ENCODE data around the gene BARX1.
"Not testable (repeated sequence)": the region's sequence is repeated elsewhere in the genome, so short reads cannot be mapped to it uniquely, and the experiment has no call there.

The BARX1 gene, protein sequence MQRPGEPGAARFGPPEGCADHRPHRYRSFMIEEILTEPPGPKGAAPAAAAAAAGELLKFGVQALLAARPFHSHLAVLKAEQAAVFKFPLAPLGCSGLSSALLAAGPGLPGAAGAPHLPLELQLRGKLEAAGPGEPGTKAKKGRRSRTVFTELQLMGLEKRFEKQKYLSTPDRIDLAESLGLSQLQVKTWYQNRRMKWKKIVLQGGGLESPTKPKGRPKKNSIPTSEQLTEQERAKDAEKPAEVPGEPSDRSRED

DNA sequence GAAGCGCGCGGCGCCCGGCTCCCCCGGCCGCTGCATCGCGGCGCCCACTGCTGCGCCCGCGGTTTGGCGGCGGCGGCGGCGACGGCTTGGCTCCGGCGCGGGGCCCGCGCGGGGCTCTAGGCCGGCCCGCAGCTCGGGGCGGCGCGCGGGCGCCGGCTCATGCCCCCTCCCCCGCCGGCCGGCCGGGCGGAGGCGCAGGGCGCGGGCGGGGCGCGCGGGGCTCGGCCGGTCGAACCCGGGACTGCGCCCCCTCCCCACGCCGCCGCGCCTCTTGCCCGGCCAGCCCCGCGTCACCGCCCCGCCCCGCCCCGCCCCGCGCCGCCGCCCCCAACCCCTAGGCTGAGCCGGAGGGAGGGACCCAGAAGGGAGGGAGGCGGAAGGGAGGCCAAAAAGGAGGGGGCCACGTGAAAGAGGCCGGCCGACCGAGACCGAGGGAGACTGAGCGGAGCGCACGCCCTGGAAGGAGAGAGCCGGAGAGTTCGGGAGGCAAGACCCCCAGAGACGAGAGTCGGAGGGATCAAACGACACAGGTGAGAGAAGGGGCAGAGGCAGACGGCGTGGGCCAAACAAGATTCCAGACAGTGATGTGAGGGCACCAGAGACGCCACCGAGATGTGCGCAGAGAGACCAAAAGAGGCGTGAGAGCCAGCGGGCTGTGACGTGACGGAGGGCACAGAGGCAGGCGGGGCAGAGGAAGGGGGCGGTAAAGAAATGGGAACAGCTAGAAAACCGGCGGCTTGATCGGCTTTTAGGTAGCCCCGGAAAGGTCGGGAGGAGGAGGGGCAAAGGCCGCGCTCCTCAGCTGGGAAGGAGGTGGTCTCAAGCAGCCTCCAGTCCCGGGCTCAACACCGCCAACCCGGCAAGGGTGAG is at the start of gene BARX1:
TSS of gene BARX1 (minus strand) at position 245 of the 870 bp plus-strand sequence. CDS start at position 36, 209 bp downstream.
- no peak for DNase-seq (ENCODE audit: low read depth)

DNA sequence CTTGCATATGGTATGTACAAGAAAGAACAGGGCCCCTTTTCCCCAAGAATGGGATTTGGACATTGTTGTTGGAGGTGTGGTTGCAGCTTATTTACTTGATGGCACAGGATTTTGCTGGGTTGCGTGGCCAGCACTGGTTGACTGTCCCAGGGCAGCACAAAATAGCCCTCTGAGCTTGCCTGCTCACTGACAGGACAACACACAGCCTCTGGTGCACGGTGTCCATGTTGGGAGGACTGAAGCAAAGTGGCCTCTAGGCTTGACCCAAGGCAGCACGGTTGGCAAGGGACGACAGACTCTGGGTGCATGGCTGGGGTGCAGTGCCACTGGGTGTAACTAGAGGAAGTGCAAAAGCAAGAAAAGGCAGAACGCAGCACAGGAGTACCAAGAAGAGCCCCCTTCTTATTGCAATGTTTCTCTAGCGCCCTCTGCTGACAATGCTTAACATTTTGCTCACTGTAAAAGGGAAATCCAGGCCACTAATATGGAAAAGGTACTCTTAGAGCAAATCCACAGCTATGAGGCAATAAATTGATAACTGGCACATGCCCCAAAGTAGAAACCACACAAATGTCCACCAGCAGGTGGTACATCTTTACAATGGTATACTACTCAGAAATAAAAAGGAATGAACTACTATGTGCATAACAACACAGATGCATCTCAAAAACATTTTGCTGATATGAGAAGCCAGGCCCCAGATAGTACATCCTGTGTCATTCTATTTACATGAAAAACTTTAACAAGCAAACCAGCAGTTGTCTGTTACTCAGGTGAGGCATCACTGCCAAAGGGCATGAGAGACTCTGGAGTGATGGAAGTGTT is 47.4 kb upstream of the BARX1 start:
- DNase-seq (ENCODE audit: low read depth), result no peak

DNA sequence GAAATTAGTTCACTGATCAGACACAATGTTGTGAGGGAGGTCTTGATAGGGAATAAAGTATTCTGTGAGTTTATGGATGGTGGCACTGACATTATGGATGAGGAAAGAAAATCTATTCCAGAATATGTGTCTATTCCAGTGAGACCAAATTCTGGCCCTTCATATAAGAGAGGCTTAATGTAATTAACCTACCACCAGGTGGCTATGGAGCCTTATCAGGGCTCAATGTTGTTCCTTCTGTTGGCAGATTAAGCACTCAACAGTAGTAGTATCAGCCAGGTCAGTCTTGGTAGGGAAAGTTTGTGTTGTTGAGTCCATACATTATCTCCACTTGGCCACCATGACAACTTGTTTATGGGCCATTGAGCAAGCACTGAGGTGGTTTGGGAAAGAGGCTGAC is 41.7 kb upstream of the BARX1 start:
- DNase-seq (ENCODE audit: low read depth), result no peak

- no peak for DNase-seq (ENCODE audit: low read depth)
These were observed 41.2 kb upstream of the BARX1 start for GRCh38 chr9:93996367-93996766.

GRCh38 chr9:93994545-93994944 is 39.4 kb upstream of the BARX1 start:
- DNase-seq (ENCODE audit: low read depth), result no peak

GRCh38 chr9:93994132-93994531 is 39.0 kb upstream of the BARX1 start:
- DNase-seq (ENCODE audit: low read depth), result no peak

- no peak for DNase-seq (ENCODE audit: low read depth)
These were observed 37.7 kb upstream of the BARX1 start for GRCh38 chr9:93992830-93993229.

DNA sequence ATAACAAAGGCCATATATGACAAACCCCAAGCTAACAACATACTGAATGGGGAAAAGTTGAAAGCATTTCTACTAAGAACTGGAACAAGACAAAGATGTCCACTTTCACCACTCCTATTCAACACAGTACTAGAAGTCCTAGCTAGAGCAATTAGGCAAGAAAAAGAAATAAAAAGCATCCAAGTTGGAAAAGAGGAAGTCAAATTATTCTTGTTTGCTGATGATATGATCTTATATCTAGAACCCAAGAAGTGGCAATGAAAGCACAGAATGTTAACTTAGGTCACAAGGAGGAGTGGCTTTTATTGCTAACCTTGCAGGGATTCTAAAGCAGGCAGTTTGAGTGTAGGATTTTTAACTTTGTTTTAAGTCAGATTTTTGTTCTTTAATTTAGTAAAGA is 35.3 kb upstream of the BARX1 start:
- no peak for DNase-seq (ENCODE audit: low read depth)

DNA sequence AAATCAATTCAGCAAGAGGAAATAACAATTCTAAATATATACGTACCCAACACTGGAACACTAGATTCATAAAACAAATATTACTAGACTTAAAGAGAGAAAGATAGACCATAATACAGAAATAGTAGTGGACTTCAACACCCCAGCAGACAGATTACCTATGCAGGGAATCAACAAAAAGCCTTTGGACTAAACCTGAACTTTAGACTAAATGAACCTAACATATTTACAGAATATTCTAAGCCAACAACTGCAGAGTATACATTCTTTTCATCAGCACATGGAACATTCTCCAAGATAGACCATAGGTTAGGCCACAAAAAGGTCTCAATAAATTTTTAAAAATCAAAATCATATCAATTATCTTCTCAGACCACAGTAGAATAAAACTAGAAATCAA is 32.9 kb upstream of the BARX1 start:
- no peak for DNase-seq (ENCODE audit: low read depth)

GRCh38 chr9:93984860-93985259 is 29.7 kb upstream of the BARX1 start:
- DNase-seq (ENCODE audit: low read depth), result no peak

- no peak for DNase-seq (ENCODE audit: low read depth)
These were observed 28.7 kb upstream of the BARX1 start for GRCh38 chr9:93983875-93984274.

GRCh38 chr9:93979721-93980120 is 24.6 kb upstream of the BARX1 start:
- DNase-seq (ENCODE audit: low read depth), result no peak

DNA sequence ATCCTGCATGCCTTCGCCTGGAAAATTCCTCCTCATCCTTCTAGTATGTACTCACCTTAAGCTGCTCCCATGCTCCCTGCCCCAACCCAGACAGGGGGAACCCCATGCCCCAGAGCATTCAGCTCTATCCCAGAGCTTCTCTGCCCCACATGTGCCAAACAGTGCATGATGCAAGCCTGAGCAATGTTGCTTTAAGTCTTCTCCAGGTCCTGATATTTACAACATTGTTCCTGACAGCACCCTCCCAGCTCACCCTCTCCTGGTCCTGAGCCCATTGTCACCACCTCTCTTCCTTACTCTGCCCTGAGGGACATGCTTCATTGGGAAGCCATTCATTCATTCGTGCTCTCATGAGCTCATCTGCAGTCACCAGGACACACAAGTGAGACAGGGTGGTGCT is 23.4 kb upstream of the BARX1 start:
- DNase-seq (ENCODE audit: low read depth), result no peak

DNA sequence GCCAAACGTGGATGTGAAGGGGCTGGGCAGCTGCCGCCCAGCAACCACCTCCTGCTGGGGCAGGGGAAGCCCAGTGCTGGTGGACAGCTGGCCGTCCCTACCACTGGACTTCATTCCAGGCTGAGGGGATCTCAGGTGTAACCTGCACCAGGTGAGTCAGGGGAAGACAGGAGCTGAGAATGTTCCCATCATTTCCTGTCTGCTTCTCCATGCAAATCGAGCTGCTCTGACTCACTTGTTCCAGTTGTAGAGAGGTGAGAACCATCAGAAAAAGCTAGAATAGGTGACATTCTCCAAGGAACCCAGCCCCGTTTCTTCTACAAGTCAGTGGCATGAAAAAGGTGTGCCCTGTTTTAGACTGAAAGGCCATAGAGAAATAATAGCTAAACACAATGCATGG is 21.8 kb upstream of the BARX1 start:
- DNase-seq (ENCODE audit: low read depth), result no peak

- no peak for DNase-seq (ENCODE audit: low read depth)
These were observed 20.9 kb upstream of the BARX1 start for GRCh38 chr9:93976081-93976480.

DNA sequence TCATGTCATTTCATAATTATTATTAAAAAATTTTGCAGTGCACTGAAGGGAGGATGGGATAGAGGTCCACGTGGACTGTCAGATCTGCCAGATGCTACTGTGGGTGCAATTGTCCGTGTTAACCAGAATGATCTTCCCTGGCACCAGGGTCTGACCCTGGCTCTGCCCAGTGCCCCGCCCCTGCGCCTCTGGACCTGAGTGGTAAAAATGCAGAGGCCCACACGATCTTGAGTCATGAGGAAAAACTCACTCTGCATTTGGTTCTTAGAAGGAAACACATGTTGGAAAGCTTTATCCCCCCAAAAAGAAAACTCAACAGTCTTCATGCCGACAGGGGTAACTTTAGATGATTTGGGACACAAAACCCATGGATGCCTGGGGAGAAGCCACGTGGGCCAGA is 20.1 kb upstream of the BARX1 start:
- no peak for DNase-seq (ENCODE audit: low read depth)

GRCh38 chr9:93974151-93974550 is 19.0 kb upstream of the BARX1 start:
- no peak for DNase-seq (ENCODE audit: low read depth)

DNA sequence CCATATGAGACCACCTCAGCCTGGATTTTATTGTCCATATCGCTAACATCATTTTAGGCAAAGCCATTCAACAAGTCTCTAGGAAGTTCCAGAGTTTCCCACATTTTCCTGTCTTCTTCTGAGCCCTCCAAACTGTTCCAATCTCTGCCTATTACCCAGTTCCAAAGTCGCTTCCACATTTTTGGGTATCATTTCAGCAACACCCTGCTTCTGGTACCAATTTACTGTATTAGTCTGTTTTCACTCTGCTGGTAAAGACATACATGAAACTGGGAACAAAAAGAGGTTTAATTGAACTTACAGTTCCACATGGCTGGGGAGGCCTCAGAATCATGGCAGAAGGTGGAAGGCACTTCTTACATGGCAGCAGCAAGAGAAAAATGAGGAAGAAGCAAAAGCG is 17.5 kb upstream of the BARX1 start:
- DNase-seq (ENCODE audit: low read depth), result not testable (repeated sequence)

GRCh38 chr9:93969328-93969661 is 14.1 kb upstream of the BARX1 start:
- no peak for DNase-seq (ENCODE audit: low read depth)

GRCh38 chr9:93968451-93969327 is 13.5 kb upstream of the BARX1 start:
- no peak for DNase-seq (ENCODE audit: low read depth)

DNA sequence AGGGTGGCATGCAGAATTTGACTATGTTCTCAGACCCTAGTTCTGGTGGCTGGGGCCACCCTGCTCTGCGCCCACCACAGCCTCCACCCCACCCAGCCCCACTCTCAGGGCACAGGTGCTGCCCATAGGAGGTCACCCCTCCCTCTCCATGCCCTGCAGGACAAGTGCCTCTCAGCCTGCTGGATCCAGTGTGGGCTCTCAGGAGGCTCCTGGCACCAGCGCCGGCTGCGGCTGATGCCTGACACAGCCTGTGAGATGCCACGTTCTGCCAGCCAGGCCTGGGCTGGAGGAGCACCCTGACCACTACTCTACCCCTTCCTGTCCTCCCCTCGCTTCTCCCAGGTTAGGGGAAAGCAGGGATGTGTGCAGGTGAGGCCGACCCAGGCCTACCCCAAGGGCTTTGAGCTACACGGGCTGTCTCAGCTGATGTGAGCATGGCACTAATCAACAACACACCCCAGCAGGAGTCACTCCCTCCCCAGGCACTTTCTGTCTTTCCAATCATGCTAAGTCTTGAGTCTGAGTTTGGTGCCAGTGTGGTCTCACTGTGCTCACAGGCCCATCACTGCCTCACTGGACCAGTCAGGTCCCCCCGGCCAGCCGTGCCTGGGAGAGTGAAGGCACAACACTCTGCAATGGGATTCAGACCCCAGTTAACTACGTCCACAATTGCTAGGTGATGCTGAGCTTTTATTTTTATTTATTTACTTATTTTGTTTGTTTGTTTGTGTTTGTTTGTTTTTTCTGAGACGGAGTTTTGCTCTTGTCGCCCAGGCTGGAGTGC is 12.1 kb upstream of the BARX1 start:
- DNase-seq (ENCODE audit: low read depth), result no peak

Data from stimulated activated CD8-positive, alpha-beta memory T cell treated with anti-CD3 and anti-CD28 coated beads, Interleukin-12 subunit alpha, Interleukin-12 subunit beta, amount 100 ng/mL, for 4 hours (primary cell).